Measurements from ENCODE around the gene GPANK1.

GPANK1 gene

DNA sequence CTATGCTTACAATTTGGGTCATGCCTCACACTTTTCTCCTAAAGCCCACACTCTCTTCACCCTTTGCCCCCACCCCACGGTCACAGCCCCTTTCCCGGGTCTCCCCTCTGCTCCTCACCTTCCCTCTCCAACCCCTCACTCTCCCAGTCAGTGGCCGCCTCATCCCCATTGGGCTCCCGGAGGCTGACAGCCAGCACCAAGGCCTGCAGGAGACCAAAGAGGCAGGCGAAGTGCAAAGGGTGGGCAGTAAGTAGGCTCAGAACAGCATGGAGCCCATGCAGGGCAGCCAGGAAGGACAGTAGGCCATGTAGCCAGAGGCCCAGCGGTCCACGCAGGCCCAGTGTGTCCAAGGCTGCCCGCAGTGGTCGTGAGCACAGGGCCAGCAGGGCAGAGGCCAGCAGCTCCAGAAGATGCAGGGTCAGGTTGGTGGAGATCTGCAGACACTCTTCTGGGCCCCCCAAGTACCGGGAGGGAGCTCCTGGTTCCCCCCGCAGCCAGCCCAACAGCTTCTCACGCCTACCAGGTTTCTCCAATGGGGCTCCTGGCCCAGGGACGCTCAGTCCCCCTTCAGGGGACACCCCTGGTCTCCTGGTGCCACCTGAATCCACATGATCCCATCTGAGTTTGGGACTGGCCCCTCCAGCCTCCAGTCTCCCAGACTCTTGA is 5.7 kb downstream of the GPANK1 start:
- no peak for TF ChIP-seq CTCF (IDR thresholded peaks at IDR 0.05; ENCODE audit: insufficient read depth, low read depth, low read length, missing control alignments)
- H3K4me3 ChIP-seq (ENCODE audit: low read length) = peak overlapping the region; percentile 96
- DNase-seq (ENCODE audit: low read depth) = no peak

DNA sequence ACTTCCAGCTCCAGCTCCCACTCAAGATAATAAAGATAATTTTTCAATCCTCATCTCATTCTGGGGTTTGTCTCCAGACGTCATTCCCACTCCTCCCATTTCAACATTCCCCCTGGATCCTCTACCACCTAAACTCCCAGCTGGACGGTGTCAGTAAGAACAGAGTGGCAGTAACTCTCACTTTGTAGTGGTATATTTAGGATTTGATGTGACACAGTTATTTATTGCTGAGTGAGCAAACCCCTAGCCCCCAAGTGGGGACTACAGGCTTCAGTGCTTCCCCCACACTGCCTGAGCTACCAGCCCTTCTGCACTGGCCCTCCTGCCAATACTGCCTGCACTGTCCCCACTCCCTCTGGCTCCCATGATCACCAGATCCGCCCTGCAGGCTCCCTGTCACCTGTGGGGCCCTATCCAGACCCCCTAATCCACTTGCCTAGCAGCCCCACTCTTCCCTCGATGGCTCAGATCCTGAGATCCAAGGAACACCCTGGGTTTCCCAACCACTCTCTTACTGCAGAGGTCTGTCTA is 6.6 kb downstream of the GPANK1 start:
- no peak for TF ChIP-seq CTCF (IDR thresholded peaks at IDR 0.05; ENCODE audit: insufficient read depth, low read depth, low read length, missing control alignments)
- no peak overlapping the region for H3K4me3 ChIP-seq (ENCODE audit: low read length)
- DNase-seq (ENCODE audit: low read depth) = no peak

GRCh38 chr6:31657406-31658157 is 7.2 kb downstream of the GPANK1 start:
- H3K4me3 ChIP-seq (ENCODE audit: low read length) = no peak overlapping the region
- TF ChIP-seq CTCF (IDR thresholded peaks at IDR 0.05; ENCODE audit: insufficient read depth, low read depth, low read length, missing control alignments) = no peak
- no peak for DNase-seq (ENCODE audit: low read depth)

DNA sequence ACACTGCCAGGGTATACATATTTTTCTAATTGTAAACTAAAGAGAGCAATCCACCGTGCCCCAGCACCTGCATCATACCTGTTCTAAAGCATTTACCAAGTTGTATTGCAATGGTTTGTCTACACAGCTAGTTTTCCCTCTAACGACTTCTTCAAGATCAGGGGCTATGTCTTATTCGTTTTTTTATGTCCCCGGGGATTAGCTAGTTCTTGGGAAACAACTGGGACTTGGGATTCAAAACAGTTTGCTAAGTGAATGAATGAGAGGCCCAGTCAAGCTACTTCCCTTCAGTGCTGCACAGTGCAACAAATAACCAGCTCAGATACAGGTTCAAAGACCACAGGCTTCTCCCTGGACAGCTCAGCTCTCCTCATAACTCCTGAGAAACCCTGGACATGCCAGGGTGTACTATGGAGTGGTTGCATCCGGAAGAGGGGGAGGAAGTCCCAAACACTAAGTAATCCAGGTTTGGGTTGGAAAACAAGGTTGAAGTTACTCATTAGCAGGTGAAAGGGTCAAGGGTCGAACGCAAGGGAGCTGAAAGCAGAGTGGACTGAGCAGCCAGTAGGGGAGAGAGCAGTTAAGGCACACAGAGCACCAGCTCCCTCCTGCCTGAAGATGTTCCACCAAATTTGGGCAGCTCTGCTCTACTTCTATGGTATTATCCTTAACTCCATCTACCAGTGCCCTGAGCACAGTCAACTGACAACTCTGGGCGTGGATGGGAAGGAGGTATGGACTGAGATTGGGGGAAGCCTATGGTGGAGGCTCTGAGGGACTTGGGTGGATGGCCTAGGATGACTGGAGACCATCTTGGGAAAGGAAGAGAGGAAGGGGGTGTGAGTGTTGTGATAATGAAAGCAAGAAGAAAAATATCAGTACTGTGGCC is 9.2 kb downstream of the GPANK1 start, which contains the start of gene APOM:
APOM (plus strand) TSS at position 546 of the 889 bp plus-strand sequence; CDS start at position 619, 73 bp downstream.
- DNase-seq (ENCODE audit: low read depth) = no peak
- no peak within 1 kb of the TSS for H3K4me3 ChIP-seq (ENCODE audit: low read length)
- no peak for TF ChIP-seq CTCF (IDR thresholded peaks at IDR 0.05; ENCODE audit: insufficient read depth, low read depth, low read length, missing control alignments)

- no peak for TF ChIP-seq CTCF (IDR thresholded peaks at IDR 0.05; ENCODE audit: insufficient read depth, low read depth, low read length, missing control alignments)
- no peak for DNase-seq (ENCODE audit: low read depth)
- H3K4me3 ChIP-seq (ENCODE audit: low read length) = no peak overlapping the region
Measured at GRCh38 chr6:31654574-31655348, 10.0 kb downstream of the GPANK1 start.

Data from epithelial cell of esophagus (primary cell).